H1 (cell line): ENCODE results near the gene SLC16A6.

Experiments used
- CTCF ChIP-seq, 3 experiments: IDR thresholded peaks; 1 replicate in 2 of 3; 2 replicates in 1 of 3; pipeline versions ENCODE4 v1.5.1 to v1.6.1; 2011; ENCODE audit warnings: low read length in 3 of 3, mild to moderate bottlenecking in 3 of 3, inconsistent platforms in 2 of 3, low read depth in 1 of 3, moderate library complexity in 1 of 3; ENCODE audit not compliant: insufficient read depth in 1 of 3; ENCODE audit errors: control extremely low read depth in 1 of 3
- EP300 ChIP-seq, 2 experiments: IDR thresholded peaks; 1 replicate in 1 of 2; 2 replicates in 1 of 2; pipeline ENCODE4 v1.6.1; 2011 to 2012; ENCODE audit warnings: low read depth in 2 of 2, low read length in 2 of 2, mild to moderate bottlenecking in 2 of 2, borderline replicate concordance in 1 of 2, inconsistent platforms in 1 of 2, moderate library complexity in 1 of 2
- HDAC2 ChIP-seq, 2 experiments: fragments of 300-600 bp in 1 of 2; sonication (generic) in 1 of 2; IDR thresholded peaks; 2 replicates each; pipeline ENCODE4 v1.6.1; 2011 to 2012; ENCODE audit warnings: low read depth in 2 of 2, low read length in 2 of 2, mild to moderate bottlenecking in 2 of 2, moderate library complexity in 2 of 2, borderline replicate concordance in 1 of 2, inconsistent platforms in 1 of 2
- TAF1 ChIP-seq: IDR thresholded peaks from 2 replicates; pipeline ENCODE4 v1.6.1; 2011; ENCODE audit warnings: mild to moderate bottlenecking, low read depth, low read length

GRCh38 chr17:68291836-68292688 lies 1.1 kb upstream of the SLC16A6 start:
- peak in 1 of 2 experiments; percentile 84; a peak in 2 of 4 replicates for TF ChIP-seq HDAC2 (IDR thresholded peaks at IDR 0.05; ENCODE audit: borderline replicate concordance in 1 of 2, low read depth in 2 of 2, low read length in 2 of 2)
- TF ChIP-seq TAF1, result peak; percentile 65
- TF ChIP-seq CTCF (IDR thresholded peaks at IDR 0.05; ENCODE audit: control extremely low read depth in 1 of 3, insufficient read depth in 1 of 3, low read depth in 1 of 3, low read length in 3 of 3), result peak in 2 of 3 experiments; percentile 3 to 40; a peak in 3 of 4 replicates
- no peak for TF ChIP-seq EP300 (IDR thresholded peaks at IDR 0.05; ENCODE audit: borderline replicate concordance in 1 of 2, low read depth in 2 of 2, low read length in 2 of 2)
